Peyer's patch (tissue), 4 donors: ENCODE data around the gene NANOS3.

Experiments used
- CTCF ChIP-seq, 6 experiments: fragments of 450-650 bp in 4 of 6; fragments of 200-600 bp in 2 of 6; sonication (generic) in 1 of 6; IDR thresholded peaks; one replicate each; pipeline ENCODE4 v1.5.1; 2017 to 2019; ENCODE audit warnings: antibody characterized with exemption in 6 of 6, mild to moderate bottlenecking in 3 of 6, moderate library complexity in 1 of 6
- POLR2A ChIP-seq, 2 donors: fragments of 450-650 bp; IDR thresholded peaks; one replicate each; pipeline ENCODE4 v1.5.1; 2017; ENCODE audit warnings: antibody characterized with exemption in 2 of 2, mild to moderate bottlenecking in 2 of 2, moderate library complexity in 2 of 2

GRCh38 chr19:13882419-13882795 is 5.5 kb downstream of the NANOS3 start:
- TF ChIP-seq CTCF (IDR thresholded peaks at IDR 0.05) (no peak), POLR2A (IDR thresholded peaks at IDR 0.05) (no peak)
